Activated T-cell treated with anti-CD3 and anti-CD28 coated beads for 48 hours (primary cell): ENCODE data around the gene XPR1.
"Not testable (repeated sequence)": the region's sequence is repeated elsewhere in the genome, so short reads cannot be mapped to it uniquely, and the experiment has no call there.

ENCODE experiments used
- DNase-seq: peaks from one replicate; pipeline ENCODE4 v3.0.0-alpha.2; 2020; ENCODE audit warnings: low read depth

The XPR1 gene

GRCh38 chr1:180722586-180722985, 90.8 kb downstream of the XPR1 start:
- DNase-seq = no peak

- no peak for DNase-seq
Measured at GRCh38 chr1:180724055-180724454, 92.2 kb downstream of the XPR1 start.

GRCh38 chr1:180726024-180726423, 94.2 kb downstream of the XPR1 start:
- not testable (repeated sequence) for DNase-seq

GRCh38 chr1:180727751-180728150, 95.9 kb downstream of the XPR1 start:
- not testable (repeated sequence) for DNase-seq

- no peak for DNase-seq
Measured at GRCh38 chr1:180728472-180729106, 96.8 kb downstream of the XPR1 start.

GRCh38 chr1:180731131-180731530, 99.3 kb downstream of the XPR1 start:
- DNase-seq = no peak

- DNase-seq = no peak
Measured at GRCh38 chr1:180732866-180733265, 101.0 kb downstream of the XPR1 start.

- no peak for DNase-seq
Measured at GRCh38 chr1:180734366-180734765, 102.5 kb downstream of the XPR1 start.

GRCh38 chr1:180742663-180743062, 110.8 kb downstream of the XPR1 start:
- DNase-seq = no peak

GRCh38 chr1:180743868-180744267, 112.0 kb downstream of the XPR1 start:
- DNase-seq = no peak

GRCh38 chr1:180745098-180745497, 113.3 kb downstream of the XPR1 start:
- DNase-seq = no peak

GRCh38 chr1:180751921-180752320, 120.1 kb downstream of the XPR1 start:
- DNase-seq = no peak

GRCh38 chr1:180754453-180754852, 122.6 kb downstream of the XPR1 start:
- no peak for DNase-seq

- DNase-seq = no peak
Measured at GRCh38 chr1:180757657-180758056, 125.8 kb downstream of the XPR1 start.

GRCh38 chr1:180762796-180763195, 131.0 kb downstream of the XPR1 start:
- no peak for DNase-seq

GRCh38 chr1:180765151-180765550, 133.3 kb downstream of the XPR1 start:
- DNase-seq = no peak

GRCh38 chr1:180769889-180770288, 138.1 kb downstream of the XPR1 start:
- no peak for DNase-seq

- DNase-seq = no peak
Measured at GRCh38 chr1:180773210-180773865, 141.5 kb downstream of the XPR1 start.

GRCh38 chr1:180775801-180776200, 144.0 kb downstream of the XPR1 start:
- no peak for DNase-seq

GRCh38 chr1:180777072-180777689, 145.4 kb downstream of the XPR1 start:
- no peak for DNase-seq

GRCh38 chr1:180778782-180779398, 147.1 kb downstream of the XPR1 start:
- DNase-seq = no peak

- DNase-seq = no peak
Measured at GRCh38 chr1:180779584-180779983, 147.8 kb downstream of the XPR1 start.

- DNase-seq = no peak
Measured at GRCh38 chr1:180781718-180782117, 149.9 kb downstream of the XPR1 start.
